Activated CD8-positive, alpha-beta memory T cell treated with anti-CD3 and anti-CD28 coated beads for 36 hours (primary cell): ENCODE results near the gene CHD2. TPM values are rescaled to one million over a fixed set of nuclear protein-coding genes. Genes with fewer than 3 reads are reported as not detected.

Source experiments
- CTCF ChIA-PET: fragments of 350-600 bp; sonication (Branson Sonifier 250); formaldehyde crosslinking; loops from one replicate; lab custom pipeline; 2021; ENCODE audit warnings: antibody characterized with exemption; lab: Charles Lee
- POLR2A ChIA-PET: fragments of 350-600 bp; sonication (Branson Sonifier 250); formaldehyde crosslinking; loops from one replicate; lab custom pipeline; 2021; ENCODE audit warnings: antibody characterized with exemption; lab: Charles Lee
- total RNA-seq, 2 experiments: library from RNA; stranded (reverse); gene quantifications; one replicate each; pipeline ENCODE4 v1.2.3, GENCODE V29; 2021

Gene CHD2
- total RNA-seq, 2 experiments from 2014 or later: 90.6 to 92.3 TPM

GRCh38 chr15:93072011-93072410 is 171.9 kb downstream of the CHD2 start:
- POLR2A ChIA-PET: no interaction called here
- CTCF ChIA-PET: interaction anchor here (1.0 to 1.2 kb wide), 2 partner anchors 16 to 37 kb away, joined by 3 to 4 read pairs; no protein-coding TSS in a partner anchor

GRCh38 chr15:93072411-93073394 is 172.6 kb downstream of the CHD2 start:
- CTCF ChIA-PET: interaction anchor here (1.0 to 1.2 kb wide), 2 partner anchors 15 to 37 kb away, joined by 3 to 4 read pairs; no protein-coding TSS in a partner anchor
- POLR2A ChIA-PET: no interaction called here

- ChIA-PET POLR2A (no interaction called here), CTCF (no interaction called here)
These were observed 173.4 kb downstream of the CHD2 start for GRCh38 chr15:93073465-93073952.

GRCh38 chr15:93074599-93074998 is 174.5 kb downstream of the CHD2 start:
- ChIA-PET CTCF (interaction anchor here (0.7 kb wide), 1 partner anchor 13 kb away, joined by 5 read pairs; no protein-coding TSS in a partner anchor), POLR2A (no interaction called here)

GRCh38 chr15:93076217-93076616 is 176.1 kb downstream of the CHD2 start:
- CTCF ChIA-PET: no interaction called here
- POLR2A ChIA-PET: no interaction called here

GRCh38 chr15:93076875-93077274 is 176.8 kb downstream of the CHD2 start:
- POLR2A ChIA-PET: no interaction called here
- CTCF ChIA-PET: interaction anchor here (1.7 kb wide), 1 partner anchor 11 kb away, joined by 13 read pairs; no protein-coding TSS in a partner anchor

Other genes starting within 250 kb of the CHD2 start
- gene FAM174B, start 244.5 kb upstream of the CHD2 start, total RNA-seq: 1 to 10 TPM; 3.6 to 4.9 TPM
- gene RGMA, start 188.9 kb downstream of the CHD2 start, total RNA-seq: not detected